KMS-11 (cell line): ENCODE measurements around the gene ZFAND3.

Experiments
- H2AFZ ChIP-seq: fragments of 200-600 bp; sonication (generic); 2 replicates; pipeline ENCODE4 v1.6.1; 2016; ENCODE audit warnings: antibody characterized with exemption, mixed run types, low read depth
- H3K27ac ChIP-seq: fragments of 200-600 bp; sonication (generic); 2 replicates; pipeline ENCODE4 v1.6.1; 2016; ENCODE audit warnings: mild to moderate bottlenecking, mixed run types
- H3K27me3 ChIP-seq: fragments of 200-600 bp; sonication (generic); 2 replicates; pipeline ENCODE4 v1.6.1; 2017; ENCODE audit warnings: mild to moderate bottlenecking, low read depth, mixed run types, moderate library complexity; ENCODE audit not compliant: insufficient read depth
- H3K36me3 ChIP-seq: fragments of 200-600 bp; sonication (generic); 2 replicates; pipeline ENCODE4 v1.6.1; 2017; ENCODE audit warnings: mild to moderate bottlenecking, mixed run types; ENCODE audit not compliant: insufficient read depth
- H3K4me1 ChIP-seq: fragments of 200-600 bp; sonication (generic); 2 replicates; pipeline ENCODE4 v1.6.1; 2016; ENCODE audit warnings: mild to moderate bottlenecking, low read depth, mixed run types; ENCODE audit not compliant: poor library complexity, severe bottlenecking
- H3K4me2 ChIP-seq: fragments of 200-600 bp; sonication (generic); 2 replicates; pipeline ENCODE4 v1.7.0; 2016; ENCODE audit warnings: mild to moderate bottlenecking, mixed run types
- H3K4me3 ChIP-seq: fragments of 200-600 bp; sonication (generic); IDR thresholded peaks from 2 replicates; pipeline ENCODE4 v1.6.1; 2017; ENCODE audit warnings: low read depth, low read length, mixed read lengths; ENCODE audit not compliant: insufficient read depth
- H3K79me2 ChIP-seq: fragments of 200-600 bp; sonication (generic); 2 replicates; pipeline ENCODE4 v1.6.1; 2016; ENCODE audit warnings: low read depth, mixed run types; ENCODE audit not compliant: insufficient read depth
- H3K9ac ChIP-seq: fragments of 200-600 bp; sonication (generic); 2 replicates; pipeline ENCODE4 v1.6.1; 2016; ENCODE audit warnings: mild to moderate bottlenecking, mixed run types
- H4K20me1 ChIP-seq: fragments of 200-600 bp; sonication (generic); 2 replicates; pipeline ENCODE4 v1.6.1; 2016; ENCODE audit warnings: mild to moderate bottlenecking, mixed run types; ENCODE audit not compliant: insufficient read depth
- CTCF ChIP-seq: fragments of 200-600 bp; sonication (generic); conservative IDR thresholded peaks from 2 replicates; pipeline ENCODE4 v1.6.1; 2017; ENCODE audit warnings: low read depth, mild to moderate bottlenecking, antibody characterized with exemption, low read length, moderate library complexity, mixed read lengths

Gene ZFAND3

GRCh38 chr6:37940074-37940847 is 120.7 kb downstream of the ZFAND3 start:
- Histone ChIP-seq H3K36me3 (no peaks in the 10 kb centered on the region), H3K79me2 (no peaks in the 10 kb centered on the region), H3K4me1 (peaks cover 25% of the 10 kb centered on the region), H2AFZ (no peak overlapping the region), H3K9ac (no peak overlapping the region), H3K27me3 (no peaks in the 10 kb centered on the region), H3K27ac (no peak overlapping the region), H4K20me1 (no peaks in the 10 kb centered on the region), H3K4me2 (no peak overlapping the region), H3K4me3 (no peak overlapping the region)
- no peak for TF ChIP-seq CTCF

GRCh38 chr6:37941871-37942270 is 122.3 kb downstream of the ZFAND3 start:
- Histone ChIP-seq H3K4me1 (peaks cover 12% of the 10 kb centered on the region), H3K27me3 (no peaks in the 10 kb centered on the region), H3K9ac (no peak overlapping the region), H3K4me2 (no peak overlapping the region), H2AFZ (no peak overlapping the region), H3K4me3 (no peak overlapping the region), H3K79me2 (no peaks in the 10 kb centered on the region), H3K27ac (no peak overlapping the region), H4K20me1 (no peaks in the 10 kb centered on the region), H3K36me3 (no peaks in the 10 kb centered on the region)
- no peak for TF ChIP-seq CTCF

- no peak overlapping the region for H2AFZ ChIP-seq
- no peaks in the 10 kb centered on the region for H3K36me3 ChIP-seq
- no peaks in the 10 kb centered on the region for H4K20me1 ChIP-seq
- no peak overlapping the region for H3K27ac ChIP-seq
- no peaks in the 10 kb centered on the region for H3K79me2 ChIP-seq
- H3K27me3 ChIP-seq = no peaks in the 10 kb centered on the region
- no peak overlapping the region for H3K4me2 ChIP-seq
- no peak overlapping the region for H3K4me3 ChIP-seq
- H3K9ac ChIP-seq = no peak overlapping the region
- TF ChIP-seq CTCF = no peak
- H3K4me1 ChIP-seq = peaks cover 8% of the 10 kb centered on the region
These were observed 123.3 kb downstream of the ZFAND3 start for GRCh38 chr6:37942606-37943376.

GRCh38 chr6:37943436-37944058 is 124.0 kb downstream of the ZFAND3 start:
- no peak overlapping the region for H3K27ac ChIP-seq
- H3K27me3 ChIP-seq = no peaks in the 10 kb centered on the region
- no peaks in the 10 kb centered on the region for H3K36me3 ChIP-seq
- H3K4me1 ChIP-seq = peaks cover 8% of the 10 kb centered on the region
- H2AFZ ChIP-seq = no peak overlapping the region
- no peaks in the 10 kb centered on the region for H4K20me1 ChIP-seq
- H3K79me2 ChIP-seq = 0 out of 2 replicates have a peak, but pooled peaks cover 2% of the 10 kb centered on the region
- no peak for TF ChIP-seq CTCF
- no peak overlapping the region for H3K9ac ChIP-seq
- no peak overlapping the region for H3K4me3 ChIP-seq
- no peak overlapping the region for H3K4me2 ChIP-seq
